Transverse colon (tissue), 4 donors: ENCODE data around the gene LDHAL6B.

Experiments used
- EP300 ChIP-seq: sonication (generic); formaldehyde crosslinking; IDR thresholded peaks from one replicate; pipeline ENCODE4 v1.6.1; 2017; ENCODE audit warnings: antibody characterized with exemption, low read depth
- POLR2A ChIP-seq: fragments of 450-650 bp; IDR thresholded peaks from one replicate; pipeline ENCODE4 v1.6.1; 2016; ENCODE audit warnings: antibody characterized with exemption, mild to moderate bottlenecking, moderate library complexity
- POLR2AphosphoS5 ChIP-seq, 3 donors: sonication (generic); formaldehyde crosslinking; IDR thresholded peaks; one replicate each; pipeline ENCODE4 v1.6.1; 2016; ENCODE audit warnings: antibody characterized with exemption in 3 of 3
- TF ChIP-seq, protein P1 (sequence below), 5 experiments: fragments of 200-600 bp in 3 of 5; fragments of 450-650 bp in 2 of 5; sonication (generic) in 3 of 5; IDR thresholded peaks; 1 replicate in 2 of 5; 2 replicates in 3 of 5; pipeline ENCODE4 v1.5.1; 2016 to 2017; ENCODE audit warnings: antibody characterized with exemption in 5 of 5, inconsistent platforms in 3 of 5, mild to moderate bottlenecking in 2 of 5, moderate library complexity in 1 of 5

DNA sequence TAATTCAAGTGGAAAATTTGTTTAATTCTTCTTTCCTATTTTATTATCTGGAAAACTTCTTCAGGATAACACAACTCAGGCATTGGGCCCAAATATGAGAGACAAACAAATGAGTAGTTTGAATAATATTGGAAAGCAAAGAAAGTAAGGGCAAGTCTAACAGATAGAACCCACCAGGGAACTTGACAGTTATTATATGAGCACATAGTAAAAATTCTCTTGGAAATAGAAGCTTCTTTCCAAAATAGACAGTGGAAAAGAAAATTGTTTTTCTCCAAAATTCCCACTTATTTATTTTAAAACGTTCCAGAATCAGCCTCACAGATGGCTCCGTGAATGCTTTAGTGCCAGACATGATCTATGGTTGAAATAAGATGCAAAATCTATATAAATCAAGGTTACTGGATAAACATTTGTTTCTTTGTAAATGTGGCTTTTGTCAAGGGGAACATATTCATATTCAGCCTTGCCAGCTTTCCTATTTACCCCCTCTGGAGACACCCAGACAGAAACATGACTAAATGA, 23.9 kb downstream of the LDHAL6B start:
- no peak for TF ChIP-seq POLR2A
- TF ChIP-seq, protein P1, sequence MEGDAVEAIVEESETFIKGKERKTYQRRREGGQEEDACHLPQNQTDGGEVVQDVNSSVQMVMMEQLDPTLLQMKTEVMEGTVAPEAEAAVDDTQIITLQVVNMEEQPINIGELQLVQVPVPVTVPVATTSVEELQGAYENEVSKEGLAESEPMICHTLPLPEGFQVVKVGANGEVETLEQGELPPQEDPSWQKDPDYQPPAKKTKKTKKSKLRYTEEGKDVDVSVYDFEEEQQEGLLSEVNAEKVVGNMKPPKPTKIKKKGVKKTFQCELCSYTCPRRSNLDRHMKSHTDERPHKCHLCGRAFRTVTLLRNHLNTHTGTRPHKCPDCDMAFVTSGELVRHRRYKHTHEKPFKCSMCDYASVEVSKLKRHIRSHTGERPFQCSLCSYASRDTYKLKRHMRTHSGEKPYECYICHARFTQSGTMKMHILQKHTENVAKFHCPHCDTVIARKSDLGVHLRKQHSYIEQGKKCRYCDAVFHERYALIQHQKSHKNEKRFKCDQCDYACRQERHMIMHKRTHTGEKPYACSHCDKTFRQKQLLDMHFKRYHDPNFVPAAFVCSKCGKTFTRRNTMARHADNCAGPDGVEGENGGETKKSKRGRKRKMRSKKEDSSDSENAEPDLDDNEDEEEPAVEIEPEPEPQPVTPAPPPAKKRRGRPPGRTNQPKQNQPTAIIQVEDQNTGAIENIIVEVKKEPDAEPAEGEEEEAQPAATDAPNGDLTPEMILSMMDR (IDR thresholded peaks at IDR 0.05), result no peak
- no peak for TF ChIP-seq EP300
- no peak for TF ChIP-seq POLR2AphosphoS5 (IDR thresholded peaks at IDR 0.05)
